ENCODE results near the gene APBA2. TPM values are rescaled to one million over a fixed set of nuclear protein-coding genes. Genes with fewer than 3 reads are reported as not detected.

Gene APBA2
- total RNA-seq, 2 donors from 2014 or later = 27.1 to 28.9 TPM

DNA sequence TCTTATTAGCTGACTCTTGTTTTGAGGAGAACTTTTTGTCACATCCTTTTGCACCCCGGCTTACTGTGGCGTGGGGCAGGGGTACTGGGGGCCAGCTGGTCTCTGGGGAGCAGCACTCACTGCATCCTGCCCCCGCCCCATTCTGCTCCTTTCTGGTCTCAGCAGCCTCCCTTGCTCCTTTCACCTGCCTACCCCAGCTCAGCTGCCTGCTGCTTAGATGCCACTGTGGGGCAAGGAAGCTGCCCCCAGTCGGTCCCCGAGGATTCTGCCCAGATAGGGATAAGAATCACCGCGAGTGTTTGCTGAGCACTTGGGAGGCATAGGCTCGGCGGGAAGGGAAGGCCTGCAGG lies 32.0 kb downstream of the APBA2 start:
- peak overlapping the region; percentile 78 for H3K4me3 Mint-ChIP-seq

DNA sequence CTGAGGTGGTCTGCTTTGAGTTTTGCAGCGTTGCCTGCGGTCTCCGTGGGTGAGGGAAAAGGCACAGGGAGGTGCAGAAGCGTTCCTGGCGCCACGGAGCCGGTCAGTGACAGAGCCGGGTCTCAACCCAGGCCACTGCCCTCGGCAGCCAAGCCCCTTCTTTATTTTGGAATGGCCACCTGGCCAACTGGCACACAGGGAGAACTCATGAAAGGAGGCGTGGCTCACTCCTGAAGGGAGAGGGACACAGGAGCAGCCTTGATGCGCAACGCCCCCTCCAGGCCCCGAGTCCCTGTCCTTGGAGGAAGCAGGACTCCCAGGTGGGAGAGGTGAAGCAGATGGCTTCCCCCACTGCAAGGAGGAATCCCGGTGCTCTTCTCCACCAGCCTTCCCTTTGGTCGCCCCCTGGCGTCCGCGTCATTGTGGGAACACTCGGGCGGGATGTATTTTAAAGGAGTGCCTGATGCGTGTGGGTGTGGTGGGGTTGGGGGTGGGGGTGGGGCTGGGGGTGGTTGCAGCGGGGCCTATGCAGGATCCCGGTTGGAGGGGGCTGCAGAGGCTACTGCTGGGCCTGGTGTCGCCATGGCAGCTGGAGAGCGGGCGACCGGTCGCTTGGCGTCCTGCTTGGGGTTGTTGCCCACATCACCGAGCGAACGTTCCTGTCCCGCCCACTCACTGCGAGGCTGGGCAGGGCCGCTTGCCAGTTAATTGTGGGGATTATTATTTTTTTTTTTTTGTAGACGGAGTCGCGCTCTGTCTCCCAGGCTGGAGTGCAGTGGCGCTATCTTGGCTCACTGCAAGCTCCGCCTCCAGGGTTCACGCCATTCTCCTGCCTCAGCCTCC lies 32.6 kb downstream of the APBA2 start:
- Mint-ChIP-seq H3K4me3 (peak overlapping the region; percentile 78), H3K4me1 (peaks cover 27% of the 10 kb centered on the region)

More for the DNA sequence above, 32.0 kb downstream of the APBA2 start:
- H3K9me3 ChIP-seq (ENCODE audit: control insufficient read depth, low read length, poor library complexity, severe bottlenecking) = no peaks in the 10 kb centered on the region
- DNase-seq (no peak), ATAC-seq (no peak)
- peaks cover 7% of the 10 kb centered on the region for H3K27me3 Mint-ChIP-seq
- H3K4me1 Mint-ChIP-seq = peaks cover 25% of the 10 kb centered on the region
- no peak overlapping the region for H3K27ac Mint-ChIP-seq
- peaks cover 2% of the 10 kb centered on the region for H3K36me3 Mint-ChIP-seq (ENCODE audit: low read depth)

GRCh38 chr15:28919201-28919635 lies 33.4 kb downstream of the APBA2 start:
- ATAC-seq = peak; percentile 61
- no peak for DNase-seq
- peak overlapping the region; percentile 78 for H3K4me3 Mint-ChIP-seq
- H3K27ac Mint-ChIP-seq = peak overlapping the region; percentile 59
- H3K4me1 Mint-ChIP-seq = peaks cover 31% of the 10 kb centered on the region
- peaks cover 2% of the 10 kb centered on the region for H3K36me3 Mint-ChIP-seq (ENCODE audit: low read depth)
- peaks cover 7% of the 10 kb centered on the region for H3K27me3 Mint-ChIP-seq
- no peaks in the 10 kb centered on the region for H3K9me3 ChIP-seq (ENCODE audit: control insufficient read depth, low read length, poor library complexity, severe bottlenecking)

More for the DNA sequence above, 32.6 kb downstream of the APBA2 start:
- H3K36me3 Mint-ChIP-seq (ENCODE audit: low read depth) = peaks cover 2% of the 10 kb centered on the region
- no peaks in the 10 kb centered on the region for H3K9me3 ChIP-seq (ENCODE audit: control insufficient read depth, low read length, poor library complexity, severe bottlenecking)
- H3K27ac Mint-ChIP-seq = peak overlapping the region; percentile 59
- ATAC-seq = no peak
- no peak for DNase-seq
- peaks cover 7% of the 10 kb centered on the region for H3K27me3 Mint-ChIP-seq

- peak overlapping the region; percentile 85 for H3K27ac Mint-ChIP-seq
- H3K4me1 Mint-ChIP-seq = peaks cover 37% of the 10 kb centered on the region
- no peaks in the 10 kb centered on the region for H3K9me3 ChIP-seq (ENCODE audit: control insufficient read depth, low read length, poor library complexity, severe bottlenecking)
- H3K4me3 Mint-ChIP-seq = peak overlapping the region; percentile 78
- DNase-seq (no peak), ATAC-seq (no peak)
- H3K36me3 Mint-ChIP-seq (ENCODE audit: low read depth) = peaks cover 3% of the 10 kb centered on the region
- H3K27me3 Mint-ChIP-seq = peaks cover 7% of the 10 kb centered on the region
Measured at GRCh38 chr15:28919679-28920655, 34.2 kb downstream of the APBA2 start.

GRCh38 chr15:28920781-28921331 lies 35.1 kb downstream of the APBA2 start:
- DNase-seq = no peak
- Mint-ChIP-seq H3K36me3 (ENCODE audit: low read depth) (peaks cover 4% of the 10 kb centered on the region), H3K4me3 (peak overlapping the region; percentile 78), H3K27me3 (peaks cover 7% of the 10 kb centered on the region), H3K27ac (peak overlapping the region; percentile 85), H3K4me1 (peaks cover 40% of the 10 kb centered on the region)
- no peaks in the 10 kb centered on the region for H3K9me3 ChIP-seq (ENCODE audit: control insufficient read depth, low read length, poor library complexity, severe bottlenecking)
- ATAC-seq = no peak

DNA sequence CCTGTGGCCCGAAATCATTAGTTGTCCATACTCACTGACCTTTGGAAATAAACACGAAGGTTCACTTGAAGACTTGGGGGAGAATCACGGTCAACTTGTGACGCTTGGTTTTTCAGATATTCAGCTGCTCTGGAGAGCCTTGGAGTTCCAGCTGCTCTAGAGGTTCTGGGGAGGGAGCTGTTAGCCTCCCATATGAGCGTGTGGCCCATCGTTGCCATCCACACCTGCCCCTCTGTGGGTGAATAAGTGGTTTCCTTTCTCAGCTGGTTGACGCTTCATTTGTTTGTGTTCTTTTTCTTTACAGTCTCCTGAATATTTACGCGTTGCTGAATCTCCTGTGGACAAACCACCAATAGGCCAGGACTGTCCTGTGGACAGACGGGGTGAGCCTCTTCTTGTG lies 35.6 kb downstream of the APBA2 start:
- Mint-ChIP-seq H3K27me3 (peaks cover 7% of the 10 kb centered on the region), H3K4me1 (peaks cover 40% of the 10 kb centered on the region), H3K4me3 (no peak overlapping the region), H3K27ac (peak overlapping the region; percentile 79), H3K36me3 (ENCODE audit: low read depth) (peaks cover 4% of the 10 kb centered on the region)
- DNase-seq = no peak
- H3K9me3 ChIP-seq (ENCODE audit: control insufficient read depth, low read length, poor library complexity, severe bottlenecking) = no peaks in the 10 kb centered on the region
- no peak for ATAC-seq

GRCh38 chr15:28921919-28922706 lies 36.3 kb downstream of the APBA2 start:
- peak overlapping the region; percentile 31 for H3K4me3 Mint-ChIP-seq
- peaks cover 4% of the 10 kb centered on the region for H3K36me3 Mint-ChIP-seq (ENCODE audit: low read depth)
- H3K4me1 Mint-ChIP-seq = peaks cover 41% of the 10 kb centered on the region
- DNase-seq (no peak), ATAC-seq (no peak)
- peak overlapping the region; percentile 79 for H3K27ac Mint-ChIP-seq
- H3K27me3 Mint-ChIP-seq = peaks cover 7% of the 10 kb centered on the region
- H3K9me3 ChIP-seq (ENCODE audit: control insufficient read depth, low read length, poor library complexity, severe bottlenecking) = no peaks in the 10 kb centered on the region

DNA sequence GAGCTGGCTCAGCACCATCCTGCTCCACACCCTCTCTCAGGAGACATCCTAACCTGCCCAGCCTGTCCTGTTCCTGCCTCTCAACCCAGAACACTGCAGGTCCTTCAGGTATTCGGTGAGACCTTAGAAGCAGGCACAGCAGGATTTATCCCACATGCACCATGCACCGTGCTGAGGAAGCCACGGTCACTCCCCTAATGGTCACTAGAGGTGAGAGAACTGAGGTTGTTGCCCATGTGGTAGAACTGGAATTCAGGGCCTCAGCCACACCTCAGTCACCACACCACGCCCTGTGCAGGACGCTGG lies 36.9 kb downstream of the APBA2 start:
- Mint-ChIP-seq H3K27me3 (peaks cover 7% of the 10 kb centered on the region), H3K36me3 (ENCODE audit: low read depth) (peaks cover 4% of the 10 kb centered on the region), H3K4me3 (peak overlapping the region; percentile 31), H3K27ac (peak overlapping the region; percentile 78), H3K4me1 (peaks cover 41% of the 10 kb centered on the region)
- no peaks in the 10 kb centered on the region for H3K9me3 ChIP-seq (ENCODE audit: control insufficient read depth, low read length, poor library complexity, severe bottlenecking)
- ATAC-seq = no peak
- DNase-seq = no peak

DNA sequence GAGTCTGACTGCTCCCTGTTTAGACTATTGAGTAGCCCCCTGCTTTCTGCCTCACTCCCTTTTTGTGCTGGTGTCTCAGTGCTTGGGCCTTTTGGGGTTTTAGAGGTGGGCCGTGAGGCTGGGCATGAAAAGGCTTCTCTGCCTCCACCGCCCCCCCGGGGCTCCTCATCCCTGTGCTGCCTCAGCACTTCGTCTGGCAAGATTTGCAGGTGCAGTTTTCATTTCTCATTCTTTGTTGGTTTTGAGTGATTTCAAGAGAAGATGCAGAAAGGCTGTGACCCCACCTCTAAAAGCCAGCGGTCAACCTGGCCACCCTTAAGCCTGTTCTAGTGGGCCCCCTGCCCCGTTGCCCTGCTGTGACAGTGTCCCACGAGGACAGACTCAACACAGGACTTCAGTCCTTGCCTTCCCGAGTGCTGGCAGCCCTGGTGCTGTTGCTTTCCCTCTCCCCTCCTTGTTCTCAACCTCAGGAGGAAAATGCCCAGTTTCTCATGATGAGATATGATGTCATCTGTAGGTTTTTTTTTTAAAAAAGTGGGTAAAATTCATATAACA lies 38.0 kb downstream of the APBA2 start:
- H3K27ac Mint-ChIP-seq = no peak overlapping the region
- peaks cover 39% of the 10 kb centered on the region for H3K4me1 Mint-ChIP-seq
- H3K27me3 Mint-ChIP-seq = peaks cover 7% of the 10 kb centered on the region
- no peaks in the 10 kb centered on the region for H3K9me3 ChIP-seq (ENCODE audit: control insufficient read depth, low read length, poor library complexity, severe bottlenecking)
- peaks cover 4% of the 10 kb centered on the region for H3K36me3 Mint-ChIP-seq (ENCODE audit: low read depth)
- no peak for ATAC-seq
- DNase-seq = no peak
- no peak overlapping the region for H3K4me3 Mint-ChIP-seq

GRCh38 chr15:28927043-28927442 lies 41.3 kb downstream of the APBA2 start:
- Mint-ChIP-seq H3K36me3 (ENCODE audit: low read depth) (peaks cover 4% of the 10 kb centered on the region), H3K4me1 (peaks cover 25% of the 10 kb centered on the region), H3K27ac (no peak overlapping the region), H3K27me3 (no peaks in the 10 kb centered on the region), H3K4me3 (no peak overlapping the region)
- ATAC-seq (no peak), DNase-seq (no peak)
- no peaks in the 10 kb centered on the region for H3K9me3 ChIP-seq (ENCODE audit: control insufficient read depth, low read length, poor library complexity, severe bottlenecking)

GRCh38 chr15:28929200-28929599 lies 43.4 kb downstream of the APBA2 start:
- Mint-ChIP-seq H3K36me3 (ENCODE audit: low read depth) (peaks cover 2% of the 10 kb centered on the region), H3K27ac (no peak overlapping the region), H3K4me1 (peaks cover 24% of the 10 kb centered on the region), H3K27me3 (no peaks in the 10 kb centered on the region), H3K4me3 (no peak overlapping the region)
- H3K9me3 ChIP-seq (ENCODE audit: control insufficient read depth, low read length, poor library complexity, severe bottlenecking) = no peaks in the 10 kb centered on the region
- DNase-seq = no peak
- no peak for ATAC-seq

GRCh38 chr15:28930011-28930410 lies 44.2 kb downstream of the APBA2 start:
- no peaks in the 10 kb centered on the region for H3K36me3 Mint-ChIP-seq (ENCODE audit: low read depth)
- H3K4me1 Mint-ChIP-seq = peaks cover 21% of the 10 kb centered on the region
- H3K27ac Mint-ChIP-seq = no peak overlapping the region
- H3K4me3 Mint-ChIP-seq = no peak overlapping the region
- ATAC-seq = no peak
- no peaks in the 10 kb centered on the region for H3K9me3 ChIP-seq (ENCODE audit: control insufficient read depth, low read length, poor library complexity, severe bottlenecking)
- no peak for DNase-seq
- H3K27me3 Mint-ChIP-seq = no peaks in the 10 kb centered on the region

Data from T-helper 17 cell (primary cell).